Stimulated activated CD4-positive, alpha-beta T cell treated with anti-CD3 and anti-CD28 coated beads, Interleukin-4, amount 100 ng/mL, for 1 hour (primary cell): Measurements from ENCODE around the gene G6PC1.
"Not testable (repeated sequence)": the region's sequence is repeated elsewhere in the genome, so short reads cannot be mapped to it uniquely, and the experiment has no call there.

Source experiments
- DNase-seq: peaks from one replicate; pipeline ENCODE4 v3.0.0-alpha.2; 2020

G6PC1 gene

DNA sequence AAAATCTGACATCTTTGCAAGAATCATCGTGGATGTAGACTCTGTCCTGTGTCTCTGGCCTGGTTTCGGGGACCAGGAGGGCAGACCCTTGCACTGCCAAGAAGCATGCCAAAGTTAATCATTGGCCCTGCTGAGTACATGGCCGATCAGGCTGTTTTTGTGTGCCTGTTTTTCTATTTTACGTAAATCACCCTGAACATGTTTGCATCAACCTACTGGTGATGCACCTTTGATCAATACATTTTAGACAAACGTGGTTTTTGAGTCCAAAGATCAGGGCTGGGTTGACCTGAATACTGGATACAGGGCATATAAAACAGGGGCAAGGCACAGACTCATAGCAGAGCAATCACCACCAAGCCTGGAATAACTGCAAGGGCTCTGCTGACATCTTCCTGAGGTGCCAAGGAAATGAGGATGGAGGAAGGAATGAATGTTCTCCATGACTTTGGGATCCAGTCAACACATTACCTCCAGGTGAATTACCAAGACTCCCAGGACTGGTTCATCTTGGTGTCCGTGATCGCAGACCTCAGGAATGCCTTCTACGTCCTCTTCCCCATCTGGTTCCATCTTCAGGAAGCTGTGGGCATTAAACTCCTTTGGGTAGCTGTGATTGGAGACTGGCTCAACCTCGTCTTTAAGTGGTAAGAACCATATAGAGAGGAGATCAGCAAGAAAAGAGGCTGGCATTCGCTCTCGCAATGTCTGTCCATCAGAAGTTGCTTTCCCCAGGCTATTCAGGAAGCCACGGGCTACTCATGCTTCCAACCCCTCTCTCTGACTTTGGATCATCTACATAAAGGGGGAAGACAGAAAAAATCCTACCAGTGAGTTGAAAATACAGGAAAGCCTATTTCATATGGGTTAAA, at the start of gene G6PC1:
TSS of gene G6PC1 (plus strand) at position 340 of the 872 bp plus-strand sequence. CDS start at position 418, 78 bp downstream.
- no peak for DNase-seq

- DNase-seq, result no peak
These were observed 49.6 kb upstream of the G6PC1 start, which contains the start of gene AOC3 for GRCh38 chr17:42850954-42851353. AOC3 (plus strand) TSS chr17:42851199; CDS start chr17:42851344, 145 bp downstream.

- DNase-seq, result not testable (repeated sequence)
These were observed 49.0 kb upstream of the G6PC1 start for GRCh38 chr17:42851371-42852240.

- DNase-seq, result no peak
These were observed 48.2 kb upstream of the G6PC1 start for GRCh38 chr17:42852351-42852750.

GRCh38 chr17:42853004-42853403, 47.6 kb upstream of the G6PC1 start:
- no peak for DNase-seq

- no peak for DNase-seq
These were observed 47.0 kb upstream of the G6PC1 start for GRCh38 chr17:42853597-42853967.

GRCh38 chr17:42853968-42854790, 46.4 kb upstream of the G6PC1 start:
- DNase-seq, result no peak

GRCh38 chr17:42855048-42855596, 45.5 kb upstream of the G6PC1 start:
- no peak for DNase-seq

GRCh38 chr17:42856093-42856492, 44.5 kb upstream of the G6PC1 start:
- not testable (repeated sequence) for DNase-seq

DNA sequence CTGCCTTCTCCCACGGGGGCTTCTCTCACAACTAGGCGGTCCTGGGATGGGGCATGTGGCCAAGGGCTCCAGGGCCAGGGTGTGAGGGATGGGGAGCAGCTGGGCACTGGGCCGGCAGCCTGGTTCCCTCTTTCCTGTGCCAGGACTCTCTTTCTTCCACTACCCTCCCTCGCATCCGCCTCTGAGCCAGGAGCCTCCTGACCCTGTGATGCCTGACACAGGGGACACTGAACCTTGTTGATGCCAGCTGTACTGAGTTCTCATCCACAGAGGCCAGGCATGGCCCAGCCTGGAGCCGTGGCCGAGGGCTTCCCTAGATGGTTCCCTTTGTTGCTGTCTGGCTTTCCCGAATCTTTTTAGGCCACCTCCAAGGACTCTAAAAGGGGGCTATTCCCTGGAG, 44.1 kb upstream of the G6PC1 start:
- not testable (repeated sequence) for DNase-seq

DNA sequence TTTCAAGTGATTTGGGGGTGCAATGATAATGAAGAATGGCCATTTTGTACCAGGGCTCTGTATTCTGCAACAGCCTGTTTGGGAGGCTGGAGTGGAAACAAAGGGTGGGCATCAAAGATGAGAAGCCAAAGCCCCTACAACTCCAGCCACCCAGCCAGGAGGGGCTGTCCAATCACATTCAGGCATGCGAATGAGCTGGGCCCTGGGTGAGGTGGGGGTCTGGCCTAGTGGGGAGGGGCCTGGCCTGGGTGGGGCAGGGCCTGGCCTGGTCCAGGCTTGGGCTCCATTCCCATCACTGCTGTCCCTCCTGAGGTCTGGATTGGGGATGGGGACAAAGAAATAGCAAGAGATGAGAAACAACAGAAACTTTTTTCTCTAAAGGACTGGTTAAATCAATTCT, 43.2 kb upstream of the G6PC1 start:
- DNase-seq, result no peak

GRCh38 chr17:42865638-42866094, 34.9 kb upstream of the G6PC1 start:
- DNase-seq, result no peak

DNA sequence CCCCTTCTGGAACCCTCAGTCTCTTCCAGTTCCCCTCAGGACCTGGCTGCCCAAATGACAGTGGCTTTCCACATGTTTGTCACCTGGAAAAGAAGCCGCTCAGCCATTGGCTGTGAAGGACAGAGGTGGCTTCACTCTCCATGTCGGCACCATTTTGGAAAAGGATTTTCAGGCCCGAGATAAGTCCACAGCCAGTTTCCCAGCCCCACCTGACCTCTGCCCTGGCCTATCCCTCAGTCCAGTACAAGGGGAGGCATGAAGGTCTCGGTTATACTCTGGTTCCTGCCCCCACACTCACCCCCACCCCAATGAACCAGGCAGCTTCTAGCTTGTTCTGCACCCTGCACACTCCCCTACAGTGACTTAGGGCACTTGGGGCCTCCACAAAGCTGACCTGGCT, 34.4 kb upstream of the G6PC1 start:
- no peak for DNase-seq

- DNase-seq, result no peak
These were observed 33.7 kb upstream of the G6PC1 start for GRCh38 chr17:42866631-42867575.

GRCh38 chr17:42867694-42868261, 32.8 kb upstream of the G6PC1 start:
- DNase-seq, result not testable (repeated sequence)

DNA sequence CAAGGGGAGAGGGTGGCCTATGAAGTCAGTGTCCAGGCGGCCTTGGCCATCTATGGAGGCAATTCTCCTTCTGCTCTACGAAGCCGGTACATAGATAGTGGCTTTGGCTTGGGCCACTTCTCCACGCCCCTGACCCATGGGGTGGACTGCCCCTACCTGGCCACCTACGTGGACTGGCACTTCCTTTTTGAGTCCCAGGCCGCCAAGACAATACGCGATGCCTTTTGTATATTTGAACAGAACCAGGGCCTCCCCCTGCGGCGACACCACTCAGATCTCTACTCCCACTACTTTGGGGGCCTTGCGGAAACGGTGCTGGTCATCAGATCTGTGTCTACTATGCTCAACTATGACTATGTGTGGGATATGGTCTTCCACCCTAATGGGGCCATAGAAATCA, 32.3 kb upstream of the G6PC1 start:
- DNase-seq, result no peak

- DNase-seq, result no peak
These were observed 29.0 kb upstream of the G6PC1 start for GRCh38 chr17:42871647-42872046.

DNA sequence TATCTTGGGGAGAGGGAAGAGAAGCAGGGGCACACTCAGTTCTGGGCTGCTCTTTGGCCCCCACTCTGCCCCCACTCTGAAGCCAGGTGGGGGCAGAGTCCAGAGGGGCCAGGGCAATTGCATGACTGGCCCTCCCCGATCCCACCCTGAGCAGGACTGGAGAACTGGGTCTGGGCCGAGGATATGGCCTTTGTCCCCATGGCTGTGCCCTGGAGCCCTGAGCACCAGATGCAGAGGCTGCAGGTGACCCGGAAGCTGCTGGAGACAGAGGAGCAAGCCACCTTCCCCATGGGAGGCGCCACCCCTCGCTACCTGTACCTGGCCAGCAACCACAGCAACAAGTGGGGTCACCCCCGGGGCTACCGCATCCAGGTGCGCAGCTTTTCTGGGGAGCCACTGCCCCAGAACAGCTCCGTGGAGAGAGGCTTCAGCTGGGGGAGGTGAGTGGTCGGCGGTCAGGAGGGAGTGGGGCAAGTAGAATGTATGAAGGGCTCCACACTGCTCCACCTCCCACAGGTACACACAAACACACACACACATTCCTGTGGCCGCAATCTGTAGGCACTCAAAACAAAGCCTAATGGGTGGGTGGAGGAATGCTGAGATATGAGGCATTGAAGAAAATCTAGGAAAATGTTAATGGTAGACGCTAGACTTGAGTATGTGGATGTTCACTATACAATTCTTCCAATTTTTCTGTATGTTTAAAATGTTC, 28.2 kb upstream of the G6PC1 start:
- DNase-seq, result no peak

- DNase-seq, result no peak
These were observed 27.3 kb upstream of the G6PC1 start for GRCh38 chr17:42873315-42873714.
